Stimulated activated CD8-positive, alpha-beta memory T cell treated with anti-CD3 and anti-CD28 coated beads, Interleukin-4, amount 100 ng/mL, for 24 hours (primary cell): ENCODE data around the gene PPOX.

Experiments used
- DNase-seq: peaks from one replicate; pipeline ENCODE4 v3.0.0-alpha.2; 2020; ENCODE audit warnings: low read depth

PPOX gene

GRCh38 chr1:161176468-161177111, 10.4 kb downstream of the PPOX start:
- no peak for DNase-seq

- peak; percentile 94 for DNase-seq
Measured at GRCh38 chr1:161177112-161177935, 11.1 kb downstream of the PPOX start, which contains the start of gene B4GALT3. Gene B4GALT3 (minus strand): TSS chr1:161177507. CDS start chr1:161176060, 1,447 bp downstream.

DNA sequence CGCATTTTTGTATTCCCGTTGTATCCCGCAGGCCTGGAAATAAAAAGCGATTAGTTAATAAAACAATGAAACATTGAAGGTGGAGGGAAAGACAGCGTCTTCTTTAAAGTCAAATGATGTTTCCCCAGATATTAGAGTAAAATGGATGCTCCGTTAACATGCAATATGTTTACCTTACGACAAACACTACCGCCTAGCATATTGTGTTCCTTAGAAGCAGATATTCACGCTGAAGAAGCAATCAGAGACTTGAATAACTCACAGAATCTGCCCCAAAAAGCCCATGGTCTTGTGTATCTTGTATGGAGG, 11.7 kb downstream of the PPOX start:
- DNase-seq: no peak

DNA sequence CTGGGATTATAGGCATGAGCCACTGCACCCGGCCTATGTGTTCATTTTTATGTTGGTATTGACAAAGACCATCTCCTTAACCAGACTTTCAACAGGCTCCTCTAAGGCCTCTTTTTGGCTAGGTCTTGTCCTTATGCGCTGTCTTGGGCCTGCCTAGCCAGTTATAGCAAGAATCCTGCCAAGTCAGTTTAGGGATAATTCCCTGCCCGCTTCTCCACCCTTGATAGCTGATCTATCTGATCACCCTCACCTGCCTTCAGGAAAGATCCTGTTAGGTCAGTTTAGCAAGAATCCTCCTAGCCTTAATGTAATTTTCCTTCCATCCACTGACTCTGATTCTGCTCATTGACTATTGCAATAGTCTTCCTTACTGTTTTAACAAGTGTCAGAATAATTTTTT, 13.5 kb downstream of the PPOX start:
- no peak for DNase-seq

DNA sequence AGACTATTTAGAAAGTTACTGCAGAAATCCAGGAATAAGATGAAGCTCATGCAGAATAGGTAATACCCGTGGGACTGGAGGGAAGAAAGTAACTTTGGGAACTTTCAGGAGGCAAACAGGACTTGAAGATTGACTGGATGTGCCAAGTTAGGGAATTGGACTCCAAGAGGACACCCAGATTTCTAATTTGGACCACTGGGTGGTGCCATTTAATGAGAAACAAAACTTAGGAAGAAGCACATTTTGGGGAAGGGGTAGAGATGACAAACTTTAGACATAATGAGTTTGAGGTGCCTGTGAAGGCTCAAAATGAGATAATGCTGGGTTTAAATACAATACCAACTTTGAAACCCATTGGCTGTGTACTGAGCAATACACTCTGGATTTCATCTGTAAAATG, 14.4 kb downstream of the PPOX start:
- DNase-seq: no peak

DNA sequence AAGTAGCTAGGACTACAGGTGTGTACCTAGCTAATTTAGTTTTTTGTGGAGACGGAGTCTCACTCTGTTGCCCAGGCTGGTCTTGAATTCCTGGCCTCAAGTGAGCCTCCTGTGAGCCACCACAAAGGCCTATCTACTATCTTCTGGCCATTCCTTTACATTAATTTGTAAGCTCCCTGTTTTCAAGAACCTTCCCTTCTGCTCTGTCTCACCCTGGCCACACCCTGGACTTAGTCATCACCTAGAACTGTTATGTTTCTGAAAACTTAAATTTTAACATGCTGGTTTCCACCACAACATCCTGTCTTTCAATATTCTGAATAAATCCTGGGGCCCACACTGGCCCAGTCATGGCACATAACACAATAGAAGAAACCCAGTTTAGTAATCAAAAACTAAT, 16.0 kb downstream of the PPOX start:
- DNase-seq: peak; percentile 41

DNA sequence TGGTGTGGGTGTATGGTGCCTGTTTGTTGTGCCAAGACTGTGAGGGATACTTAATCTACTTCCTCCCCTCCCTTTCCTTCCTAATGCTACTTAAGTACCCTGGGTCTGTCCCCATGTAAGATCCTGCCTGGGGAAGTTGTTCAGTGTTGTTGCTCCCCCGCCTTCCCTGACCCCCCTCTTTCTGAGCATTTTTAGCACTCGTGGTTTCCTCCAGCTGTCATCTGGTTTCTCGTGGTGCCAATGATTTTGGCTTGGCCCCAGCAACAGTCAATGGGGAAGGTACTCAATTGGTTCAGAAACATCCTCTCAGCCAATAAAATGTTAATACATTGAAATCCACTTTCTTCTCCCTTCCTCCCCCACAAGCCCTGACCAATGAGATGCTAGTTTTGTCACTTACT, 19.1 kb downstream of the PPOX start:
- peak; percentile 35 for DNase-seq

- DNase-seq: no peak
Measured at GRCh38 chr1:161185732-161186311, 19.6 kb downstream of the PPOX start.

GRCh38 chr1:161187311-161187710, 21.1 kb downstream of the PPOX start:
- no peak for DNase-seq

- DNase-seq: no peak
Measured at GRCh38 chr1:161188381-161188780, 22.2 kb downstream of the PPOX start.

GRCh38 chr1:161189036-161189435, 22.8 kb downstream of the PPOX start:
- no peak for DNase-seq

- DNase-seq: no peak
Measured at GRCh38 chr1:161190962-161191521, 24.8 kb downstream of the PPOX start.

- no peak for DNase-seq
Measured at GRCh38 chr1:161191971-161192370, 25.7 kb downstream of the PPOX start.

- DNase-seq: peak; percentile 36
Measured at GRCh38 chr1:161192476-161193465, 26.5 kb downstream of the PPOX start.

GRCh38 chr1:161193561-161194235, 27.5 kb downstream of the PPOX start:
- no peak for DNase-seq

GRCh38 chr1:161195171-161195570, 28.9 kb downstream of the PPOX start:
- DNase-seq: no peak

DNA sequence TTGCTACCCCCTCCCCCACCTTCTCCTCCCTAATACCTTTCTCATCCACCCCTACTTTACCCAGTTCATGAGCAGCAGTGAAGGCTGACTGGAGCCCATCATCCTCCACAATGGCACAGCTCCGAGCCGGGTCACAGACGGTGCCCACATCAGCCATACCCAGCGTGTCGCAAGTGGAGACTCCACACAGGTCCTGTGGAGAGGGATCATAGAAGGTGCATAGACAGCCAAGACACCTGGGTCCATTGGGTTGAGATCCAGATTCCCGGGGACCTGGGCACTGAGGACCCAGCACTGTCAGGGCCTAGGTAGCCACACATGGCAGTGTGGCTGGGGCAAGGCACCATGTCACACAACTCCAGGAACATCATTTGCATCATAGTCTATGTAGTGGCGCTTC, 29.9 kb downstream of the PPOX start:
- DNase-seq: no peak

- no peak for DNase-seq
Measured at GRCh38 chr1:161196521-161197451, 30.6 kb downstream of the PPOX start.

DNA sequence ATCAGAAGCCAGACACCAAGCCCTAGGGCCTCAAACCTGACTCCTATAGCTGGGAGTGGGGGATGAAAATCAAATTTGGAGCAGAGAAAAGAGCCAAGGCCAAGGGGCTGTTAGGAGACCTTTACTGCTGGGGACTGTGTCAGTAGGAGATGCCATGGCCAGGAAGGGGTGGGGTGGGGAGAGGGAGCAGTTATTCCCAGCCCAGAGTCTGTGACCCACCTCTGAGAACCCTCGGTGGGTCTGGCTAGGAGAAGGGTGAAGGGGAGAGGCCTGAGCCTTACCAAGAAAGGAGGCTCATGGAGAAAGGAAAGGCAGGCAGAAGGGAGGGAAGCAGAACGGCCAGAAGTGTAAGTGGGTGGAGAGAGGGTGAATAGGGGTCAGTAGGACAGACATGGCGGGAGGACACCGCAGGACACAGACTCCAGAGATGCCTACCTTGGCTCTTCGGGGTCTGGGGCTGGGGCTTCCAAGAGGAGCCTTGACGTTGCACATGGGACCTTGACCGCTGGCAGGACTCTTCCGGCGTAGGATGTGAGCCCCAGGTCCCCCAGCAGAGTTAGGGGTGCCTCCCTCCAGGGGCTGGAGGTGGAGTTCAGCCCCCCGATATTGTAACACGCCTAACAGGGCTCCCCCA, 31.5 kb downstream of the PPOX start:
- no peak for DNase-seq
